ENCODE data around the gene CCDC57.
"Not testable (repeated sequence)": the region's sequence is repeated elsewhere in the genome, so short reads cannot be mapped to it uniquely, and the experiment has no call there.

The CCDC57 gene

GRCh38 chr17:82226146-82226808 is 13.6 kb upstream of the CCDC57 start:
- in situ Hi-C loops (cut with HindIII; ENCODE audit: low sequenced_read_pairs): no loop called here

GRCh38 chr17:82225368-82226029 is 12.9 kb upstream of the CCDC57 start:
- in situ Hi-C loops (cut with HindIII; ENCODE audit: low sequenced_read_pairs): no loop called here

- in situ Hi-C loops (cut with HindIII; ENCODE audit: low sequenced_read_pairs): no loop called here
These were observed 12.0 kb upstream of the CCDC57 start for GRCh38 chr17:82224666-82225065.

GRCh38 chr17:82223517-82223916 is 10.9 kb upstream of the CCDC57 start:
- in situ Hi-C loops (cut with HindIII; ENCODE audit: low sequenced_read_pairs): no loop called here

GRCh38 chr17:82222816-82223215 is 10.2 kb upstream of the CCDC57 start:
- in situ Hi-C loops (cut with HindIII; ENCODE audit: low sequenced_read_pairs): no loop called here

- in situ Hi-C loops (cut with HindIII; ENCODE audit: low sequenced_read_pairs): no loop called here
These were observed 8.8 kb upstream of the CCDC57 start for GRCh38 chr17:82221341-82221902.

- in situ Hi-C loops (cut with HindIII; ENCODE audit: low sequenced_read_pairs): no loop called here
These were observed 7.4 kb upstream of the CCDC57 start for GRCh38 chr17:82219753-82220709.

GRCh38 chr17:82219083-82219482 is 6.4 kb upstream of the CCDC57 start:
- in situ Hi-C loops (cut with HindIII; ENCODE audit: low sequenced_read_pairs): no loop called here

- in situ Hi-C loops (cut with HindIII; ENCODE audit: low sequenced_read_pairs): no loop called here
These were observed 5.9 kb upstream of the CCDC57 start for GRCh38 chr17:82218349-82219075.

- in situ Hi-C loops (cut with HindIII; ENCODE audit: low sequenced_read_pairs): no loop called here
These were observed 5.0 kb upstream of the CCDC57 start for GRCh38 chr17:82217530-82218204.

GRCh38 chr17:82217120-82217529 is 4.5 kb upstream of the CCDC57 start:
- in situ Hi-C loops (cut with HindIII; ENCODE audit: low sequenced_read_pairs): no loop called here

GRCh38 chr17:82216301-82217119 is 3.9 kb upstream of the CCDC57 start:
- in situ Hi-C loops (cut with HindIII; ENCODE audit: low sequenced_read_pairs): no loop called here

- in situ Hi-C loops (cut with HindIII; ENCODE audit: low sequenced_read_pairs): no loop called here
These were observed 3.3 kb upstream of the CCDC57 start for GRCh38 chr17:82215972-82216300.

GRCh38 chr17:82215095-82215971 is 2.7 kb upstream of the CCDC57 start:
- in situ Hi-C loops (cut with HindIII; ENCODE audit: low sequenced_read_pairs): no loop called here

- in situ Hi-C loops (cut with HindIII; ENCODE audit: low sequenced_read_pairs): no loop called here
These were observed 1.5 kb upstream of the CCDC57 start for GRCh38 chr17:82214012-82214628.

GRCh38 chr17:82213251-82214011 is 789 bp upstream of the CCDC57 start:
- in situ Hi-C loops (cut with HindIII; ENCODE audit: low sequenced_read_pairs): no loop called here

GRCh38 chr17:82210655-82211054 is 2.0 kb downstream of the CCDC57 start:
- in situ Hi-C loops (cut with HindIII; ENCODE audit: low sequenced_read_pairs): not testable (repeated sequence)
